HPDE6-E6E7 (cell line): ENCODE results near the gene FOXN1.

Source experiments
- DNase-seq: peaks from one replicate; pipeline ENCODE4 v3.0.0; 2011; ENCODE audit warnings: missing footprints; ENCODE audit errors: extremely low spot score

FOXN1 gene

DNA sequence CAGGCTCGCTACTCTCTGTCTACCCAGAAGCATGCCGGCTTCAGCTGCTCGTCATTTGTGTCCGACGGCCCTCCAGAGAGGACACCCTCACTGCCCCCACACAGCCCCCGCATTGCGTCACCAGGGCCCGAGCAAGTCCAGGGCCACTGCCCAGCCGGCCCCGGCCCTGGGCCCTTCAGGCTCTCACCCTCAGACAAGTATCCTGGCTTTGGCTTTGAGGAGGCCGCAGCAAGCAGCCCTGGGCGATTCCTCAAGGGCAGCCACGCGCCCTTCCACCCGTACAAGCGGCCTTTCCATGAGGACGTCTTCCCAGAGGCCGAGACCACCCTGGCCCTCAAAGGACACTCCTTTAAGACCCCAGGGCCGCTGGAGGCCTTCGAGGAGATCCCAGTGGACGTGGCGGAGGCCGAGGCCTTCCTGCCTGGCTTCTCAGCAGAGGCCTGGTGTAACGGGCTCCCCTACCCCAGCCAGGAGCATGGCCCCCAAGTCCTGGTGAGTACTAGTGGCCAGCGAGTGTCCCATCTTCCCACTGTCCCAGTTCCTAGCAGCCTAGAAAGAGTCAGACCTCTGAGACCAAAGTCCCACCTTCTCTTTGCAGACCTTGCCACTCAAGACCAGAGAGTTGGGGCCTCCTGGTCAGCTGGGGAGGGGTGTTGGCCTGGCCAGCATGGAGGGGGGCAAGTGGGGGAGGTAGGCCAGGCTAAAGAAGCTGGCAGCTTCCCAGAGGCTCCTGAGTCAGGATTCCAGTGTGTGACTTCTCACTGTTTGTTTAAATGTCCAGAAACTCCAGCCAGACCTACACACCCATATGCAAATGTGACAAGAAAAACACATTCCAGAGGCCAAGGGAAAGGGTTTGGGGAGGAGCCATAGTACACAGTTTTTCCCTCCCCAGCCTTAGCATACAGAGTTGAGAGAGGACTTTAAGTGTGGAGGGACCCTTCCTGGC lies 18.6 kb downstream of the FOXN1 start:
- peak; percentile 72 for DNase-seq

DNA sequence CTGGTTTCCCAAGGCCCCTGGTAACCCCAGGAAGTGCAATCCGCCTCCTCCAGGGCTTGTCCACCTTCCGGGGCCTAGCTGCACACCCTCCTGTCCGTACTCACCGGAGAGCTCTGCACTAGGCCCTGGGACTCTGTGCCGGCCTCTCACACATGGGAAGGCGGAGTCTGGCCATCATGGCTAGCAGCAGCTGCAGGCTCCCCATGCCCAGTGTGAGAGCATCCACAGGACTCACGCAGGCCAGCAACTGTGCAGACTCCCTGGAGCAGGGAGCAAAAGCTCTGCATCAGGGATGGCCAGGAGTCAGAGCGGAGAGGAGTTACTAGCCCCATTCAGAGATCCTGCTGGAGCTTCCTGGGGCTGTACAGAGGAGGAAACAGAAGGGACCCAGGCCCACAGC lies 20.2 kb downstream of the FOXN1 start:
- no peak for DNase-seq

DNA sequence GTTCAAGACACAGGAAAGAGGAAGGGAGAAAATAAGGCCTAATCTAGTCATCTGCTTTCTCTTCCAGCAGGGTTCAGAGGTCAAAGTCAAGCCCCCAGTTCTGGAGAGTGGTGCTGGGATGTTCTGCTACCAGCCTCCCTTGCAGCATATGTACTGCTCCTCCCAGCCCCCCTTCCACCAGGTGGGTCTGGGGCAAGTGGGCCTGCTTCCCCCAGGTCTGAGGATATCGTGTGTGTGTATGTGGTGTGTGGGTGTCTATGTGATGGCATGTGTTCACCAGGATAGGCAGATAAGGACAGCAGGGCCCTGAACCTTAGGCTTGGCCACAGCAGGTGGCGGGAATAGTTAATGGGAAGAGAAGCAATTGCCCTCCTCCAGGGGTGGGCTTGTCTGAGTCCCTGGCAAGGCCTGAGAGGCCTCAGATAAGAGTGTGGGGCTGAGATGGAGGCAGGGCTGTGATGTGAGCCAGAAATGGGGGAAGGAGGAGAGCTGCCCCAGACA lies 21.1 kb downstream of the FOXN1 start:
- no peak for DNase-seq

DNA sequence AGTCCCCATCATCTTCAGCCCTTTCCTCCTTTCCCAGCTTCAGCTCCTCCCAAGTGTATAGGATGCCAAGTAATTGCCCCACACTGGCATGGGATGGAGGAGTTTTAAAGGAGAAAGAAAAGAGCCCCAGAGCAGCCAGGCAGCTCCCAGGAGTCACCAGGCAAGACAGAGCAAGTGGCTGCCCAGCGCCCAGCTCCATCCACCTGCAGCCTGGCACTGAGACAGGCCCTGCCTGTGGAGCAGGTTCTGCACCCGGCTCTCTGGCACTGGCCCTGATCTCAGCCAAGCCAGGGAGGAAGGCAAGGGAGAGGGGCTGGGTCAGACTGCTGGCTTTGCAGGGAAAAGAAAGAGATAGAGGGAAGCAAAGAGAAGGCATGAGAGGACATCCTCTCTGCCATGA lies 21.7 kb downstream of the FOXN1 start:
- DNase-seq: peak; percentile 60

DNA sequence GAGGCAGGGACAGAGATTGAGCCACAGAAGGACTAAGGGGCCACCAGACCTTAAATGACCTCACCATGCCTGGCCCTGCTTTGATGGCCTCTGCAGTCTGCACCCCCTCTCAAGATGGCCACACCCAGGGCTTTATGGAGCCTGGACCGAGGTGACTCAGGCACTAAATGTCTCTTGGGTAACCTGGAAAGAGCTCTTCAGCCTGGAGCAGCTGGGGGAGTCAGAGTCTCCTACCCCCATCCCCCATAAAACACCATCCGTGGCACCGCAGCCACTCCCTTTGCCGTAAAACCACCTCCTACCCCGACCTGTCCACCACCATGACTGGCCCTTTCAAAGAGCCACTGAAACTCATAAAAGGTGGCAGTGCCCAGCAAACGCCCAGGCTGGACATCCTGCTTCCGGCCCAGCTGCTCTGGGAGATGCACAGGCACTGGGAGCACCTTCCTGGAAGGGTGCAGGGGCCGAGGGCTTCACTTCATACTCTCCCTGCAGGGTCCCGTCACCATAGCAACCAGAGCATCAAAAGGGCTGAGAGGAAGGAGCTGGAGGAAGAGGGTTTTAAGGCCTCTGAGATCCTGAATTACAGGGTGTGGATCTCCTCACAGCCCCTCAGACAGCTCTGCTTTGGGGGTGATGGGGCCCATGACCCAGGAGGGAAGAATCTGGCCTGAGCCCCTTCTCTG lies 22.3 kb downstream of the FOXN1 start:
- no peak for DNase-seq

DNA sequence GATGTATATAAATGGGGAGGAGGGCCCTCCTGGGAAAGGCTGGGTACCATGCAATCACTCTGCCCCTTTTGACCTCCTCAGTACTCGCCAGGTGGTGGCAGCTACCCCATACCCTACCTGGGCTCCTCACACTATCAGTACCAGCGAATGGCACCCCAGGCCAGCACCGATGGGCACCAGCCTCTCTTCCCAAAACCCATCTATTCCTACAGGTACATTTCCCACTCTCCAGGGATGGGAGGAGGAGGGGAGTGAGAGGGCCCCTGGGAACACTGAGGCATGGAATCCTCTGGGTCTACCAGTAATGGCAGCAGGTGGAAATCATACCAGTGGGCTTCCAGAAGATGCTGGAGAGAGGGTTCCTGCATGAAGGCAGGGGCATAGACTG lies 22.9 kb downstream of the FOXN1 start:
- DNase-seq: no peak

DNA sequence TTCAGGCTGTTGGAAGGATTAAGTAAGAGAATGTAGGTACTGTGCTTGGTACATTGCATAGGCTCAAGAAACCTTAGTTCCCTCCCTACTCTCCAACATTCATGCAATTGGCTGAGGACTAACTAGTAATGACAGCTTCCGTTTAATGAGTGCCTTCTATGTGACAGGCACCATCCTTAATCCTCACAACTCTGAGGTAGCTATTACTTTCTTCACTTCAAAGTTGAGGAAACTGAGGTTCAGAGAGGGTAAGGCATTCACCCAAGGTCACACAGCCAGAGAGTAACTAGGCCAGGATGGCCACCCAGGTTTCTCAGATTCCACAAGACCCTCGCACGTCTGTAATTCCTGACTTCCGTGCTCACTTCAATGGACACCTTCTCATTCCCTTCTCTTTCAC lies 24.1 kb downstream of the FOXN1 start:
- no peak for DNase-seq

DNA sequence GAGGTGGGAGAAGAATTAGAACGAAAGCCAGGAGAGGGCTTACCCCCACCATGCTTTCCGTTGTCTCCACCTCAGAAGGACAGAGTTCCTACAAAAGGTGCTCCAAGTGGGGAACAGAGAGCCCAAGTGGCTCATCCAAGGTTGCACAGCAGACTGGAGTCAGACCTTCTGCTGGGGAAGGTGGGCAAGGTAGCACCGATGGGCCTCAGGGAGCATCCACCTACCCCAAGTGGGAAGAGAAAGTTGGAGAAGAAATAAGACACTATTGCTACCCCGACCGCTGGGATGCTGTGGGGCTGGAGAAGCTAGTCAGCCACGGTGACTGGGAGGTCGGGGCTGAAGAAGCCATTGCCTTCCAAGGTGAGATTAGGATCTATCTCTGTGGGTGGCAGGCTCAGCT lies 24.8 kb downstream of the FOXN1 start:
- DNase-seq: no peak

DNA sequence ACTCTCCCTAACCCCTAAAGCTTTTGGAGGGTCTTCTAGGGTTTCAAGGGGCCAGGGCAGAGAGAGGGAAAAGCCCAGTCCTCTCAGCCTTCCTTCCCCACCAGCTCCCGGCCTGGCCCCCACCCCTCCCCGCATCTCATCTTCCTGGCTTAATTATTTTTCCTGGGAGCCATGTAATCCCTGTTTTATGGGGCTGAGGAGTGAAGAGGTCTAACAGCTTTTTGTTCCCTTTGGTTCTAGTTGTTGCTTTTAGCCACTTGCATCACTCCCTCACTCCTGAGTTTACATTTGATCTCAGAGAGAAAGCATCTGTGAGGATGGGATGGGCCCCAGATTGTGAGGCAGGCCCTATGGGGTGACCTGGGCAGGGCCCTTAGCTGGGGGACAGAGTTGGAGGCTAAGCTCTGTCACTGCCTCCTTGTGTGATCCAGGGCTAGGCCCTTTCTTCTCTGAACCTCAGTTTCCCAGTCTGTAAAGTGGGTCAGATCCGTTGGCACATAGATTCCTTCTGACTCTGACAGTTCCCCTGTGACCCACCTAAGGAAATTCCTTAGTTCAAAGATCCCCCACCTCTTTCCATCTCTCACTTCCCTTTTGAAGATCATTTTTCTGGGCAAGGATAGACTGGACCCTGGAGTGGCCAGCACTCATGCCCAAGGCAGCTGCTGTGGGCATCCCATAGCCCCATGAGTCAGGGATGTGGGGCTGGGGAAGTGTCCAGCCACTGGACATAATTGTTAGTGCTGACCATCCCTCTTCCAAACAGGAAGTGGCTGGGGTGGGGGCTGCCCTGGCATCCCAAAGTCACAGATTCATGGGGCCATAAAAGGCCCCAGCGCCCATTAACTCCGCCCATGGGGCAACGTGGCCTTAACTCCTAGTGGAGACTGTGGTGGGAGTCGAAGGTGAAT lies 26.2 kb downstream of the FOXN1 start:
- no peak for DNase-seq

DNA sequence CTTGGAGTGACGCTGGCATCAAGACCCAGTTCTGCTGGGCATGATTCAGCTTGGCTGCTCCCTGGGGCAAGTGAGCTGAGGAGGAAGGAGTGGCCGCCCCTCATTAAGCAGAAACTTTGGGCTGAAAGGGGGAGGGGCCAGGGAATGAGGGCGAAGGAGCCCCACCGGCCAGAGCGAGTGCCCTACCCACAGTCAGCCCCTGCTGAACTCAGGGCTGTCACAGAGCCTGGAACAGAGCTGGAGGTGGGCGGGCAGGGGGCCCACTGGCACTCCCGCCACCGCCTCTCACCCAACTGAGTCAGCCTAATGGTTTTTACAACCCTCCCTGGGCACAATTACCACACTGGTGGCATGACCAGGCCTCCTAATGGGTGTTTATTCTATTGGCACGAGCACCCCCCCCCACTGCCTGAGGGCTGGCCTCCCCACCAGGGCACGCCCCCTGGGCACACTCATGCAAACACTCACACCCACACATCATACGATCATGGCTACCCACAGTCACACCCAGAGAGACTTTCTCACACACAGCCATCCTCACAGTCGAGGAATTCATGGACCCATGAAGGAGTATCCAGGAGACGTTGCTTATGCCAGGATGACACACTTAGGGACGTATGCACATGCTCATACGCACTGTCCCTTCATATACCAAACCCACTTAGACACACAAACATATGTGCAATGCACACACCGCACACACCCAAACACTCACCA lies 27.1 kb downstream of the FOXN1 start:
- peak; percentile 60 for DNase-seq

DNA sequence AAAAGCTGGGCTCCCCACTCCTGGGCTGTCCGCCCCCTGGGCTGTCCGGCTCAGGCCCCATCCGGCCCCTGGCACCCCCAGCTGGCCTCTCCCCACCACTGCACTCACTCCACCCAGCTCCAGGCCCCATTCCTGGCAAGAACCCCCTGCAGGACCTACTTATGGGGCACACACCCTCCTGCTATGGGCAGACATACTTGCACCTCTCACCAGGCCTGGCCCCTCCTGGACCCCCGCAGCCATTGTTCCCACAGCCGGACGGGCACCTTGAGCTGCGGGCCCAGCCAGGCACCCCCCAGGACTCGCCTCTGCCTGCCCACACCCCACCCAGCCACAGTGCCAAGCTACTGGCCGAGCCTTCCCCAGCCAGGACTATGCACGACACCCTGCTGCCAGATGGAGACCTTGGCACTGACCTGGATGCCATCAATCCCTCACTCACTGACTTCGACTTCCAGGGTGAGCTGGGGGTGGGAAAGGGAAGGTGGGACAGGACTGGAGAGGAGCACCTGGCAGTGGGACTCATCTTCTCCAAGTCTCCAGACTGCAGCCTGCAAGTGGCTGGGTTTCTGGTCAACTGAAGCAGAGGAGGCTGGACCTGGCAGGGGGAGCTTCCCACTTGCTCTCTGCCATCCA lies 28.7 kb downstream of the FOXN1 start:
- no peak for DNase-seq

DNA sequence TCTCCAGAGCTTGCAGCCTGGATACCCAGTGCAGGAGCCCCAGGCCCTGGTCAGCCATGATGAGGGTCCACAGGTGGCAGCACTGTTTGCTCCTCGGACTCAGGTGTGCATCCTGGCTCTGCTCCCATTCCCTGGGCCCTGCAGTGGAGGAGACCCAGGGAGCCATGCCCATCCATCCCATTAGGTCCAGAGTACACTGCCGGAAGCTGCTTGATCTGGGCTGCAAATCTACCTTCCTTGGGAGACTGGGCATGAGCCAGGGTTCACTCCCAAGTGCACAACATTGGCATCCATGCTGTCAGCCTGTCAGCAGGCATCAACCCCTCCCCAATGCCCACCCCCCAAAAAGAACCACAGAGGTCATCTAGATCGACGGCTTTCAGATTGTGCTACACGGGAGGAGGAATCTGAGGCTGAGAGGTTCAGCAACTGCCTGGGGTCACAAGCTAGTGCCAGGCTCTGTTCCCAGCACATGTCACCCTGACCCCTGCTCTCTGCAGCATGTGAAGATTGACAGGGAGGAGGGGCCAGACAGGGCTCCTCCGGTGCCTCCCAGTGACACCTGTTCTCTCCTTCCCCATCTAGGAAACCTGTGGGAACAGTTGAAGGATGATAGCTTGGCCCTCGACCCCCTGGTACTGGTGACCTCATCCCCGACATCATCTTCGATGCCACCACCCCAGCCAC lies 30.5 kb downstream of the FOXN1 start:
- DNase-seq: no peak

DNA sequence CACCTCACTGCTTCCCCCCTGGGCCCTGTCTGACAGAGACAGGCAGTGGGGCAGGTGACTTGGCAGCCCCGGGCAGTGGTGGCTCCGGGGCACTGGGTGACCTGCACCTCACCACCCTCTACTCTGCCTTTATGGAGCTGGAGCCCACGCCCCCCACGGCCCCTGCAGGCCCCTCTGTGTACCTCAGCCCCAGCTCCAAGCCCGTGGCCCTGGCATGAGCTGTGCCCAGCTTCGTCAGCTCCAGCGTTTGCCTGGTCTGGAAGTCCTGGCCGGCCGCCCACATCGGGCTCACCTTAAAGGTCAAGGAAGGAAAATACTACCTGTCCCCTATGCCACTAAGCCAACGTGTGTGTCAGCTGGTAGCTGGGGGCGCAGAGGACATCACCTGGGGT lies 31.1 kb downstream of the FOXN1 start:
- no peak for DNase-seq

DNA sequence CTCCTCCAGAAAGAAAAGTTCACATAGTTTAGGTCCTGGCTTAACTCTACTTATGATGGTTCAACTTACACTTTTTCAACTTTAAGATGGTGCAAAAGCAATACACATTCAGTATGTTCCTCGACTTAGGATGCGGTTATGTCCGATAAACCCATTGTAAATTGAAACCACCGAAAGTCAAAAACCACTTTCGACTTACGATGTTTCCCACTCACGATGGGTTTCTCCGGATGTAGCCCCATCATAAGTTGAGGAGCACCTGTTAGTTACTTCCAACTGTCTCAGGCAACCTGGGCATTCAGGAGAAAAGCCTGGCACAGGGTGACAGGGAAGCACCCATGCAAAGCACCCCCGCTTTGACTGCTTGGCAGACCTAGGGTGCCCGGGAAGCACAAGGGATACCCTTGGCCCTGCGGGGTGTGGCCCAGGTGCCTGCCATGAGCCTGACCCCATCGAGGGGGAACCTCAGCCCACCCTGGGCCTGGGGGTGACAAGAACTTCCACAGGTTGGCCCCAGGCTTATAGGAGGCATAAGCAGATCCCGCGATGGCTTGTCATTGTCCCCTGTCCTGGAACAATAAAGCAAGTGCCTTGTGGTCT lies 32.2 kb downstream of the FOXN1 start:
- no peak for DNase-seq

DNA sequence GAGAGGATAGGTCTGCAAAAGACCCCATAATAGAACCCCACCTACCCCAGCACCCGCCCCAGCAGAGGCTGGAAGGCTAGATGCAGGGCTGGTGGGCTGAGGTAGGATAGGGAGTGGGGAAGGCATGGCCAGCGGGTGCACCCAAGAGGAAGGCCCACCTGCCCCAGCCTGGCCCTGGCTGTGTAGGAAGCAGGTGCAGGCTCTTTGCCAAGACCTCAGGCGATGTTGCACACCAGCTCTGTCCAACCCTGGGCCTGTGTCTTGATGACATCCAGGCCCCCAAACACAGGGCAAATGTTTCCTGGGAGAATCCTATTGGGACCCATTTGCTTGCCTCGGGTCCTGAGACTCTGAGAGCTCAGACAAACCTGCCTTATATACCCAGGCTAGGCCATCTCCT lies 34.1 kb downstream of the FOXN1 start:
- DNase-seq: no peak

DNA sequence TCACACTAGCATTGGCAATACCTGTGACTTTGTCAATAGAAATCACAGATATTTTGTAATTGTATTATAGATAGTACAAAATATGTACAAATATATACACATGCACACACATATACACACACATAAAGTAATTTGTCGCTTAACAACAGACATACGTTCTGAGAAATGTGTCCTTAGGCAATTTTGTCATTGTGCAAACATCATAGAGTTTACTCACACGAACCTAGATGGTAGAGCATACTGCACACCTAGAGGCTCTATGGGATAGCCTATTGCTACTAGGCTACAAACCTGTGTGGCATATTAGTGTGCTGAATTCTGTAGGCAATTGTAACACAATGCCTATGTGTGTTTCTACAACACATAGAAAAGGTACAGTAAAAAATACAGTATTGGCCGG lies 35.3 kb downstream of the FOXN1 start:
- DNase-seq: no peak

DNA sequence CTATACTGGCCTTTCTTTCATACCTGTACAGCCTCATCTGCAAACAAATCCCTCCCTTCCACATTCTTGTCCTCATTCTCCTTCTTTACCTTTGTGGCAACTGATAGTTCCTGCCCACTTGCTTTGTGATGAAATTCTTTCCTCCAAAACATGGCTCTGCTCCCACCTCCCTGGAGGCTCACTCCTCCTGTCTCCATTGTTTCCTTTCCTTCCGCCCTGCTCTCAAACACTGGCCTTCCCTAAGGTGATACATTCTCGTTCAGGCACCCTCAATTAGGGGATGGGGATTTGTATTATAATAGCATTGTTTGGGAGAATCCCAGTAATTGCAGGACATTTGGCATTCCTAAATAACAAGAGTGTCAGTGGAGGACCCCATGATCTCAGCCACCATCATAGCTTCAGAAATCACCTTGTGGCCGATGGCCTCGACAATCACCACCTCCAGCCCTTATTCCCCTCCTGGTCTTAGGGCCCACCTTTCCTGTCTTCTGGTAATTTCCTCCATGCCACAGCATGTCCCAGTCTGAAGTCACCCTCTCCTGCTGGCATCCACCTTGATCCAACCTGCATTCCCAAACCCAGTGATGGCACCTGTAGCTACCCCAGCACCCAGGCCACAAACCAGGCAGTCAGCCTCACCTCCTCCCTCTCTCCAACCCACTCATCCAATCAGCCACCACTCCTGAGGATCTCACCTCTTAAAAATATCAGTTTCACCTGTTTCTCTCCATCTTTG lies 38.4 kb downstream of the FOXN1 start:
- no peak for DNase-seq

DNA sequence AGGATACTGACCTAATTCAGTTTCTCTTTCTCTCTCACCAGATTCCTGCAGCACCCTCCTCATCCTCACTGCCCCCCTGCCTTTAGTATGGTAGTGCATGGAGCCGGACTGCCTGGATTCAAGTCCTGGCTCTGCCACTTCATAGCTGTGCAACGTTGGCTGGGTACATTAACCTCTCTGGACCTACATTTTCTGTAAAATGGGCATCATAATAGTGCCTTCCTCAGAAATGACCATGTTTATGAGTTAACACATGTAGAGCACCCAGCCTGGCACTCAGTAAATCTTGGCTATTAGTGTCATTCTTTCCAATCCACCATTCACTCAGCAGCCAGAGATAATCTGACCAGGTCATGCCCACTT lies 39.0 kb downstream of the FOXN1 start:
- DNase-seq: no peak

DNA sequence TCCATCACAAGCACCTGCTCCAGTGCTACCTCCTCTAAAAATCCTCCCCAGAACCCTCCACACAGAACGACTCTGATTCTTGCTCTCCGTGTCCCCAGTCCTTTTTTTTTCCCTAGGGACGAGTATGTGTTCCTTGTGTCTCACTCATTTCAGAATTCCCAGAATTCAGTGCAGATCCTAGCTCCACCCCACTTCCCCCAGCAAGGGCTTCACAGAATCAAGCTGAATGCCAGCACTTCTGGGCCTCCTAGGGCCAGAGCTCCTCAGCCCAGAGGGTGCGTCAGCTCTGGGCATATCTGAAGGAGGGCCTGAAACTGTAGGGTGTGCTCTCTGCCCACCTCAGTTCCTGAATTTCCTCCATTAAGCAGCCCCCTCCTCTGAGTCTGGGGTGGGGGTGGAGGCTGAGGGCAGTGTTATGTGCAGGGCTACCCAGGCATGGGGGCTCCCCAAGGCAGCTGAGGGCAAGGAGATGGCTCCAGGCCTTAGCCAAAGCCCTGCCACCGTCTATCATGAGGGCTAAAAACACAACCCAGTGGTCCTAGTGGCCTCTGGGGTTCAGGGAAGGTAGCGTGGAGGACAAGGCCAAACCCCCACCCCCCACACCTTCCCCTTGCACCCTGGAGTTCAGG lies 39.8 kb downstream of the FOXN1 start:
- no peak for DNase-seq
